Glutamatergic neuron (in vitro differentiated cells): Measurements from ENCODE around the gene R3HDM4. TPM values are rescaled to one million over a fixed set of nuclear protein-coding genes. Genes with fewer than 3 reads are reported as not detected.
"Not testable (repeated sequence)": the region's sequence is repeated elsewhere in the genome, so short reads cannot be mapped to it uniquely, and the experiment has no call there.

Experiments
- DNase-seq: peaks from one replicate; pipeline ENCODE4 v3.0.0; 2022
- H3K27ac Mint-ChIP-seq: one replicate; pipeline ENCODE4 v1.8.0; 2020; ENCODE audit warnings: mild to moderate bottlenecking, mixed read lengths, inconsistent platforms; ENCODE audit not compliant: unreplicated experiment
- H3K27me3 Mint-ChIP-seq: one replicate; pipeline ENCODE4 v1.8.0; 2020; ENCODE audit warnings: mild to moderate bottlenecking, moderate library complexity, mixed read lengths, inconsistent platforms; ENCODE audit not compliant: unreplicated experiment
- H3K36me3 Mint-ChIP-seq: one replicate; pipeline ENCODE4 v1.8.0; 2020; ENCODE audit warnings: mild to moderate bottlenecking, mixed read lengths, inconsistent platforms; ENCODE audit not compliant: unreplicated experiment
- H3K4me1 Mint-ChIP-seq: one replicate; pipeline ENCODE4 v1.8.0; 2020; ENCODE audit warnings: mild to moderate bottlenecking, low read depth, mixed read lengths, inconsistent platforms; ENCODE audit not compliant: unreplicated experiment
- H3K4me3 Mint-ChIP-seq: one replicate; pipeline ENCODE4 v1.8.0; 2020; ENCODE audit warnings: mild to moderate bottlenecking, mixed read lengths, inconsistent platforms; ENCODE audit not compliant: unreplicated experiment
- H3K9me3 Mint-ChIP-seq: one replicate; pipeline ENCODE4 v1.8.0; 2020; ENCODE audit warnings: mild to moderate bottlenecking, moderate library complexity, mixed read lengths, inconsistent platforms; ENCODE audit not compliant: unreplicated experiment
- total RNA-seq: library from RNA; stranded (reverse); fragmentation: NEBNext Ultra II Directional; extraction: Animal tissue kit (Norgen Biotek cat#: 25700); gene quantifications from one replicate; pipeline ENCODE4 v1.2.1, GENCODE V29; 2021; ENCODE audit not compliant: unreplicated experiment
- TF ChIP-seq, protein P1 (sequence below): fragments of 200-600 bp; sonication (generic); IDR thresholded peaks from one replicate; pipeline ENCODE4 v1.5.0; 2021; ENCODE audit not compliant: partially characterized antibody, unreplicated experiment

The R3HDM4 gene
- total RNA-seq, 1 donor from 2014 or later, result 61.9 TPM

DNA sequence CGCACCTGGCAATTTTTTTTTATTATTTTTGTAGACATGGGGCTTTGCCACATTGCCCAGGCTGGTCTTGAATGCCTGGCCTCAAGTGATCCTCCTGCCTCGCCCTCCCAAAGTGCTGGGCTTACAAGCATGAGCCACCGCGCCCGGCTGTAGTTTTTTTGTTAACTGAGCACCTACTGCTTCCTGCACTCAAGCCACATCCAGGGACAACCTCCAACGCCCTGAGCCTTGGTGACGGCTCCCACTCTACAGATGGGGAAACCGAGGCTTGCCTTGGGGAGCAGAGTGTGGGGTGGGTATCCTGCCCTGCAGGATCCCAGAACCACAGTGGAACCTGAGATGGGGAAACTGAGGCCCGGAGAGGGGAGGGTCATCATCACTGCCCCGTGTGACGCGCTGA lies 57.9 kb downstream of the R3HDM4 start:
- Mint-ChIP-seq H3K36me3 (no peaks in the 10 kb centered on the region), H3K9me3 (peaks cover 4% of the 10 kb centered on the region), H3K27ac (no peak overlapping the region), H3K27me3 (peaks cover 3% of the 10 kb centered on the region), H3K4me1 (no peaks in the 10 kb centered on the region), H3K4me3 (no peak overlapping the region)
- DNase-seq, result no peak
- TF ChIP-seq, protein P1, sequence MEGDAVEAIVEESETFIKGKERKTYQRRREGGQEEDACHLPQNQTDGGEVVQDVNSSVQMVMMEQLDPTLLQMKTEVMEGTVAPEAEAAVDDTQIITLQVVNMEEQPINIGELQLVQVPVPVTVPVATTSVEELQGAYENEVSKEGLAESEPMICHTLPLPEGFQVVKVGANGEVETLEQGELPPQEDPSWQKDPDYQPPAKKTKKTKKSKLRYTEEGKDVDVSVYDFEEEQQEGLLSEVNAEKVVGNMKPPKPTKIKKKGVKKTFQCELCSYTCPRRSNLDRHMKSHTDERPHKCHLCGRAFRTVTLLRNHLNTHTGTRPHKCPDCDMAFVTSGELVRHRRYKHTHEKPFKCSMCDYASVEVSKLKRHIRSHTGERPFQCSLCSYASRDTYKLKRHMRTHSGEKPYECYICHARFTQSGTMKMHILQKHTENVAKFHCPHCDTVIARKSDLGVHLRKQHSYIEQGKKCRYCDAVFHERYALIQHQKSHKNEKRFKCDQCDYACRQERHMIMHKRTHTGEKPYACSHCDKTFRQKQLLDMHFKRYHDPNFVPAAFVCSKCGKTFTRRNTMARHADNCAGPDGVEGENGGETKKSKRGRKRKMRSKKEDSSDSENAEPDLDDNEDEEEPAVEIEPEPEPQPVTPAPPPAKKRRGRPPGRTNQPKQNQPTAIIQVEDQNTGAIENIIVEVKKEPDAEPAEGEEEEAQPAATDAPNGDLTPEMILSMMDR, result no peak

- Mint-ChIP-seq H3K27me3 (no peaks in the 10 kb centered on the region), H3K27ac (no peak overlapping the region), H3K9me3 (peaks cover 4% of the 10 kb centered on the region), H3K4me3 (no peak overlapping the region), H3K4me1 (no peaks in the 10 kb centered on the region), H3K36me3 (no peaks in the 10 kb centered on the region)
- TF ChIP-seq, protein P1, result no peak
- DNase-seq, result no peak
Measured at GRCh38 chr19:854549-854948, 58.5 kb downstream of the R3HDM4 start.

DNA sequence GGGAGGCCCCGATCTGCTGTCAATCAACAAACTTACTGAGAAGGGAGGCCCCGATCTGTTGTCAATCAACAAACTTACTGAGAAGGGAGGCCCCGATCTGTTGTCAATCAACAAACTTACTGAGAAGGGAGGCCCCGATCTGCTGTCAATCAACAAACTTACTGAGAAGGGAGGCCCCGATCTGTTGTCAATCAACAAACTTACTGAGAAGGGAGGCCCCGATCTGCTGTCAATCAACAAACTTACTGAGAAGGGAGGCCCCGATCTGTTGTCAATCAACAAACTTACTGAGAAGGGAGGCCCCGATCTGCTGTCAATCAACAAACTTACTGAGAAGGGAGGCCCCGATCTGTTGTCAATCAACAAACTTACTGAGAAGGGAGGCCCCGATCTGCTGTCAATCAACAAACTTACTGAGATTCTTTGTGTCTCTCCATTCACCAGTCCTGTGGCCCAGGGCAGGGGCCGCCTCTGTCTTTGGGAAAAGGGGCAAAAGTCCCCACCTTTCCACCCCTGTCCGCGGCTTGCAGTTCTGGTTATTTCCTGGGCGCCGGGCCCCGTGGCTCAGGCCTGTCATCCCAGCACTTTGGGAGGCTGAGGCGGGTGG lies 59.3 kb downstream of the R3HDM4 start:
- H3K27me3 Mint-ChIP-seq, DNase-seq, H3K27ac Mint-ChIP-seq, H3K4me1 Mint-ChIP-seq, H3K9me3 Mint-ChIP-seq, H3K36me3 Mint-ChIP-seq, H3K4me3 Mint-ChIP-seq: not testable (repeated sequence)

DNA sequence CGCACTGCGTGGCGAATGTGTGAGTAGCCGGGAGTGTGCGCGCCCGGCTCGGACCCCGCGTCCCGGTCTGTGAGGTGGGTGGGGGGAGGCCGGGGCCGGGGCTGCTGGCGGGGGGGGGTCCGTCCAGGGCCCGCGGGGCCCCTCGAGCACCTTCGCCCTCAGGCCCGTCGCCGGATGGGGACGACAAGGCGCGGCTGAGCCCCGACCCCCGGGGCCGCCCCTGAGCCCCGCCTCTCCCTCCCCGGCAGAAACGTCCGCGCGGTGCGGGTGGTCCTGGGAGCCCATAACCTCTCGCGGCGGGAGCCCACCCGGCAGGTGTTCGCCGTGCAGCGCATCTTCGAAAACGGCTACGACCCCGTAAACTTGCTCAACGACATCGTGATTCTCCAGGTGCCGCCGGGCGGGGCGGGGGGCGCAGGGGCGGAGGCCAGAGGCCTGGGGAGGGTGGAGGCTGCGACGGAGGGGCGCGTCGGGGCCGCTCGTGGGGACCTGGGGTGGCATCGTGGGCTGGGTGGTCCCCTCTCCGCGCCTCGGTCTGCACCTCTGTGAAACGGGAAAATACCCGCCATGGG lies 59.9 kb downstream of the R3HDM4 start:
- Mint-ChIP-seq H3K9me3 (peaks cover 4% of the 10 kb centered on the region), H3K4me1 (no peaks in the 10 kb centered on the region), H3K36me3 (no peaks in the 10 kb centered on the region), H3K27me3 (no peaks in the 10 kb centered on the region), H3K4me3 (no peak overlapping the region), H3K27ac (no peak overlapping the region)
- no peak for DNase-seq
- TF ChIP-seq, protein P1, result no peak

DNA sequence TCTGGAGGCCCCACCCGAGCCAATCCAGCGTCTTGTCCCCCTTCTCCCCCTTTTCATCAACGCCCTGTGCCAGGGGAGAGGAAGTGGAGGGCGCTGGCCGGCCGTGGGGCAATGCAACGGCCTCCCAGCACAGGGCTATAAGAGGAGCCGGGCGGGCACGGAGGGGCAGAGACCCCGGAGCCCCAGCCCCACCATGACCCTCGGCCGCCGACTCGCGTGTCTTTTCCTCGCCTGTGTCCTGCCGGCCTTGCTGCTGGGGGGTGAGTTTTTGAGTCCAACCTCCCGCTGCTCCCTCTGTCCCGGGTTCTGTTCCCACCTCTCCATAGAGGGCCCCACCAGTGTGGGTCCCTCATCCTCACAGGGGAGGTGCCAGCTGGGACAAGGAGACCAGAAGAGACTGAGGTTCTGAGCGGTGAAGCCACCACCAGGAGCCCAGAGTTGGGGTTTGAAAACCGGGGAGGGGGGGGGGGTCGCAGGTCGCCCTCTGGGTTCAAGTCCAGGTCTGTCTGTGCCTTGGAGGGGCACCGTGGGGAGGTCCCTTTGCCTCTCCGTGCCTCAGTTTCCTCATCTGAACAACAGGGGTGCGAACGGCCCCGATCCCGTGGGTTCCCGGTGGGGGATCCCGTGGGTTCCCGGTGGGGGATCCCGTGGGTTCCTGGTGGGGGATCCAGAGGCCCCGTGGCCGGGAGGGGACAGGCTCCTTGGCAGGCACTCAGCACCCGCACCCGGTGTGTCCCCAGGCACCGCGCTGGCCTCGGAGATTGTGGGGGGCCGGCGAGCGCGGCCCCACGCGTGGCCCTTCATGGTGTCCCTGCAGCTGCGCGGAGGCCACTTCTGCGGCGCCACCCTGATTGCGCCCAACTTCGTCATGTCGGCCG lies 60.6 kb downstream of the R3HDM4 start, which contains the start of gene ELANE:
Gene ELANE, plus strand, starts transcription at position 168 of the 878 bp plus-strand sequence. Its CDS starts 26 bp downstream, at position 194.
- DNase-seq, result no peak
- Mint-ChIP-seq H3K9me3 (peaks cover 2% of the 10 kb centered on the region), H3K27me3 (no peaks in the 10 kb centered on the region), H3K4me3 (no peak within 1 kb of the TSS), H3K36me3 (no peaks in the 10 kb centered on the region), H3K27ac (no peak within 1 kb of the TSS), H3K4me1 (no peaks in the 10 kb centered on the region)
- TF ChIP-seq, protein P1, result no peak
